Adipose tissue (tissue), 3 donors: ENCODE results near the gene ATP2A3. TPM values are rescaled to one million over a fixed set of nuclear protein-coding genes. Genes with fewer than 3 reads are reported as not detected.

Source experiments
- H3K27ac ChIP-seq: one replicate; pipeline ENCODE4 v1.5.1; 2013; ENCODE audit warnings: low read depth, low read length
- WGBS, 3 donors: extraction: QIAGEN DNeasy Blood & Tissue Kit; methylation state at CpG; one replicate each; pipeline ENCODE4 v1.1.7; 2013; 5-methylcytosine and 5-hydroxymethylcytosine counted together
- polyA plus RNA-seq, 3 donors: library from polyadenylated mRNA; stranded (reverse); fragments of 200-250 nt; gene quantifications; one replicate each; pipeline ENCODE4 v1.2.3, GENCODE V29; 2013
- donor health status: healthy with polysubstance abuse.
- donor health status: Bipolar disorder and iron deficiency.
- donor health status: healthy.

Gene ATP2A3
- polyA plus RNA-seq, 3 donors: 10.5 to 17.4 (median 13.6) TPM

GRCh38 chr17:3921502-3922319 lies 42.5 kb downstream of the ATP2A3 start:
- no peak overlapping the region for H3K27ac ChIP-seq
- WGBS, 3 donors: 68 to 88% (median 77%) methylated on average over 27 of the region's 27 CpGs

GRCh38 chr17:3921006-3921405 lies 43.2 kb downstream of the ATP2A3 start:
- H3K27ac ChIP-seq: no peak overlapping the region
- 85 to 88% (median 88%) methylated on average over 16 of the region's 16 CpGs for WGBS, 3 donors

- H3K27ac ChIP-seq: no peak overlapping the region
Observed at GRCh38 chr17:3919123-3919624, 45.1 kb downstream of the ATP2A3 start.

GRCh38 chr17:3918372-3919122 lies 45.7 kb downstream of the ATP2A3 start:
- no peak overlapping the region for H3K27ac ChIP-seq
- 61 to 79% (median 79%) methylated on average over 8 of the region's 8 CpGs for WGBS, 3 donors

More at GRCh38 chr17:3919123-3919624, 45.1 kb downstream of the ATP2A3 start:
- 82 to 91% (median 89%) methylated on average over 22 of the region's 22 CpGs for WGBS, 3 donors

GRCh38 chr17:3917391-3917931 lies 46.8 kb downstream of the ATP2A3 start:
- 7 to 20% (median 16%) methylated on average over 11 of the region's 11 CpGs for WGBS, 3 donors
- H3K27ac ChIP-seq: no peak overlapping the region

- no peak overlapping the region for H3K27ac ChIP-seq
- WGBS, 3 donors: 50 to 86% (median 54%) methylated on average over 10 of the region's 10 CpGs
Observed at GRCh38 chr17:3916825-3917224, 47.4 kb downstream of the ATP2A3 start.

GRCh38 chr17:3915995-3916696 lies 48.1 kb downstream of the ATP2A3 start, which contains the start of gene P2RX1:
TSS of gene P2RX1 (minus strand) at chr17:3916465. CDS start at chr17:3916225, 240 bp downstream.
- WGBS, 3 donors: 42 to 77% (median 62%) methylated on average over 28 of the region's 28 CpGs
- no peak within 1 kb of the TSS for H3K27ac ChIP-seq

GRCh38 chr17:3915581-3915994 lies 48.6 kb downstream of the ATP2A3 start:
- 47 to 86% (median 55%) methylated on average over 13 of the region's 13 CpGs for WGBS, 3 donors
- no peak overlapping the region for H3K27ac ChIP-seq

- 61 to 86% (median 64%) methylated on average over 10 of the region's 10 CpGs for WGBS, 3 donors
- H3K27ac ChIP-seq: no peak overlapping the region
Observed at GRCh38 chr17:3914312-3914670, 49.9 kb downstream of the ATP2A3 start.

- WGBS, 3 donors: 26 to 28% (median 27%) methylated on average over 17 of the region's 17 CpGs
- no peak overlapping the region for H3K27ac ChIP-seq
Observed at GRCh38 chr17:3913531-3914311, 50.5 kb downstream of the ATP2A3 start.

GRCh38 chr17:3912827-3913226 lies 51.4 kb downstream of the ATP2A3 start:
- WGBS, 3 donors: 92 to 98% (median 96%) methylated on average over 2 of the region's 2 CpGs
- no peak overlapping the region for H3K27ac ChIP-seq

- 39 to 74% (median 55%) methylated on average over 27 to 30 of the region's 30 CpGs for WGBS, 3 donors
- H3K27ac ChIP-seq: no peak overlapping the region
Observed at GRCh38 chr17:3911271-3912053, 52.8 kb downstream of the ATP2A3 start.

GRCh38 chr17:3910420-3911270 lies 53.6 kb downstream of the ATP2A3 start:
- H3K27ac ChIP-seq: no peak overlapping the region
- WGBS, 3 donors: 81 to 91% (median 84%) methylated on average over 11 of the region's 11 CpGs

- 91 to 96% (median 93%) methylated on average over 11 to 12 of the region's 12 CpGs for WGBS, 3 donors
- H3K27ac ChIP-seq: no peak overlapping the region
Observed at GRCh38 chr17:3909257-3909656, 55.0 kb downstream of the ATP2A3 start.

GRCh38 chr17:3907483-3908216 lies 56.6 kb downstream of the ATP2A3 start:
- WGBS, 3 donors: 79 to 83% (median 82%) methylated on average over 11 of the region's 11 CpGs
- H3K27ac ChIP-seq: no peak overlapping the region
